GM23338 (cell line): ENCODE measurements around the gene SASH1.

Experiments used
- CREB1 ChIP-seq: fragments of 250-450 bp; sonication (Bioruptor Pico); IDR thresholded peaks from 2 replicates; pipeline ENCODE4 v1.5.0; 2020; ENCODE audit warnings: low read depth, mild to moderate bottlenecking, moderate library complexity
- CTCF ChIP-seq, 2 experiments: fragments of 200-600 bp in 1 of 2; sonication (generic) in 1 of 2; conservative IDR thresholded peaks; 2 replicates each; pipeline versions ENCODE4 v1.5.1 to v1.6.1; 2016 to 2017; ENCODE audit warnings: antibody characterized with exemption in 2 of 2, low read depth in 2 of 2, mild to moderate bottlenecking in 2 of 2, moderate library complexity in 1 of 2
- EZH2 ChIP-seq: fragments of 200-600 bp; sonication (generic); IDR thresholded peaks from one replicate; pipeline ENCODE4 v1.8.0; 2017; ENCODE audit warnings: antibody characterized with exemption, mild to moderate bottlenecking, low read depth; ENCODE audit not compliant: unreplicated experiment
- EZH2phosphoT487 ChIP-seq: fragments of 200-600 bp; sonication (generic); IDR thresholded peaks from one replicate; pipeline ENCODE4 v1.8.1; 2018; ENCODE audit warnings: antibody characterized with exemption; ENCODE audit not compliant: unreplicated experiment
- POLR2AphosphoS5 ChIP-seq: IDR thresholded peaks from 2 replicates; pipeline ENCODE4 v1.6.1; 2016; ENCODE audit warnings: antibody characterized with exemption, low read depth
- REST ChIP-seq: IDR thresholded peaks from one replicate; pipeline ENCODE4 v1.6.1; 2018; ENCODE audit warnings: antibody characterized with exemption; ENCODE audit not compliant: unreplicated experiment
- ZNF331 ChIP-seq: fragments of 250-450 bp; sonication (Bioruptor Pico); IDR thresholded peaks from 2 replicates; pipeline ENCODE4 v1.5.0; 2020; ENCODE audit warnings: low read depth, mild to moderate bottlenecking, moderate library complexity

GRCh38 chr6:148525453-148525852, 182.8 kb downstream of the SASH1 start:
- TF ChIP-seq EZH2, result no peak
- no peak for TF ChIP-seq CTCF (conservative IDR thresholded peaks at IDR 0.05; ENCODE audit: low read depth in 2 of 2)
- TF ChIP-seq POLR2AphosphoS5, result no peak
- TF ChIP-seq EZH2phosphoT487, result no peak
- no peak for TF ChIP-seq REST
- TF ChIP-seq CREB1, result no peak
- no peak for TF ChIP-seq ZNF331 (CRISPR knock-in tag)
